Left cardiac atrium (tissue), 4 donors: ENCODE measurements around the gene ZNHIT3. TPM values are rescaled to one million over a fixed set of nuclear protein-coding genes. Genes with fewer than 3 reads are reported as not detected.
A peak's percentile ranks its signal among the peaks of the same experiment; 100 is the strongest.
"Not testable (repeated sequence)": the region's sequence is repeated elsewhere in the genome, so short reads cannot be mapped to it uniquely, and the experiment has no call there.

ENCODE experiments used
- ATAC-seq, 2 donors: fragments of 200-7000 bp; cut with Tn5 transposase; one replicate each; pipeline ENCODE4 v1.9.1; 2020; ENCODE audit warnings: mild to moderate bottlenecking in 2 of 2, moderate library complexity in 2 of 2
- DNase-seq: peaks from one replicate; pipeline ENCODE4 v3.0.0-alpha.2; 2020
- intact Hi-C, 2 donors: fragments of 100-400 bp; cut with DNase I; formaldehyde crosslinking; loops; one replicate each; pipeline versions ENCODE4 v1.14.1 to v1.15.1; 2022 to 2023
- total RNA-seq, 2 donors: library from RNA; stranded (reverse); fragmentation: NEBNext Ultra II Directional; extraction: Animal tissue kit (Norgen Biotek cat#: 25700); gene quantifications; one replicate each; pipeline ENCODE4 v1.2.1, GENCODE V29; 2021
- donor health status: DM: no; HTN: yes; CAD: no.
- donor health status: DM: no; HTN: yes; CAD: no; lungs with severe emphysema.
- donor health status: DM: yes; HTN: yes; CAD: no.
- donor health status: Dilated cardiomyopathy.

The ZNHIT3 gene
- total RNA-seq, 2 donors from 2014 or later: 15.7 to 20.5 TPM

GRCh38 chr17:36506249-36506826, 19.9 kb downstream of the ZNHIT3 start:
- intact Hi-C loops: no loop called here
- ATAC-seq: no peak
- DNase-seq: no peak

GRCh38 chr17:36506831-36507230, 20.4 kb downstream of the ZNHIT3 start:
- DNase-seq (no peak), ATAC-seq (no peak)
- intact Hi-C loops: no loop called here

DNA sequence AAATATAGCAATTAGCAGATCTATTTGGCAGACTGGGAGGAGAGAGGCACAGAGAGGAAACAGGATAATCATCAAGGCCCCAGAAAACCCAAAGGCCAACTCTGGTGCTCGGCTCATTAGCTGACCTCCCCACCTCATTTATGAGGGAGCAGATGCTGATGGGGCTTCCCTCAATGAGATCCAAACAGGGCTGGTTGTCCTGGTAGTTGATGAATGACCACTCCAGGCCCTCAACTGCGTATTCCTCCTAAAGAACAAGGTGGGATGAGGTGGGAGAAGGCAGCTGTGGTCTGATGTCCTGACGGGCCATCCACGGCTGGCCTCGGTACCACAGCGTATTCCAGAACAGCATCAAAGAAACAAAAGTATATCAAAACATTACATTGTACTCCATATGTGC, 20.8 kb downstream of the ZNHIT3 start:
- ATAC-seq (no peak), DNase-seq (no peak)
- intact Hi-C loops: no loop called here

GRCh38 chr17:36508439-36508838, 22.0 kb downstream of the ZNHIT3 start:
- intact Hi-C loops, DNase-seq, ATAC-seq: not testable (repeated sequence)

- no peak for ATAC-seq
- DNase-seq: no peak
- intact Hi-C loops: no loop called here
Observed at GRCh38 chr17:36509272-36509985, 22.9 kb downstream of the ZNHIT3 start.

GRCh38 chr17:36510636-36511035, 24.2 kb downstream of the ZNHIT3 start:
- no peak for ATAC-seq
- DNase-seq: no peak
- intact Hi-C loops: no loop called here

- intact Hi-C loops: no loop called here
- DNase-seq (no peak), ATAC-seq (no peak)
Observed at GRCh38 chr17:36511216-36511615, 24.7 kb downstream of the ZNHIT3 start.

- intact Hi-C loops: no loop called here
- ATAC-seq: no peak
- no peak for DNase-seq
Observed at GRCh38 chr17:36512641-36513040, 26.2 kb downstream of the ZNHIT3 start.

DNA sequence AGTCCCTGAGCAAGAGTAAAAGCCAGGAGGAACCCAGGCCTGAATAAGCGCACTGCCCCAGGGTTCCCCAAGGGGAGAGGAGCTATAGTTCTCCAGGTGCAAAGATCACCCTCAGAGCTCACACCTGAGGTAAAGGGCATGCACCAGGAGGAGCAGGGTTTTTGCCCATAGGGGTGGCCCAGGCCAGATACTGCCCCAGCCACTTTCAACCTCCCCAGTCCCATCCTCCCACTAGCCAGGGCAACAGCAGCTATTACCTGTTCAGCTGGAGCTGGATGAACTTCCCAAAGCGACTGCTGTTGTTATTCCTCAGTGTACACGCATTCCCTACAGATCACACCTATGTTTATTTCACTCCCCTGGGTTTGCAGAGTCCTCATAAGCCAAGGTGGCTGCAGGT, 28.4 kb downstream of the ZNHIT3 start:
- ATAC-seq (no peak), DNase-seq (no peak)
- intact Hi-C loops: no loop called here

GRCh38 chr17:36515837-36516236, 29.4 kb downstream of the ZNHIT3 start:
- DNase-seq (no peak), ATAC-seq (no peak)
- intact Hi-C loops: no loop called here

DNA sequence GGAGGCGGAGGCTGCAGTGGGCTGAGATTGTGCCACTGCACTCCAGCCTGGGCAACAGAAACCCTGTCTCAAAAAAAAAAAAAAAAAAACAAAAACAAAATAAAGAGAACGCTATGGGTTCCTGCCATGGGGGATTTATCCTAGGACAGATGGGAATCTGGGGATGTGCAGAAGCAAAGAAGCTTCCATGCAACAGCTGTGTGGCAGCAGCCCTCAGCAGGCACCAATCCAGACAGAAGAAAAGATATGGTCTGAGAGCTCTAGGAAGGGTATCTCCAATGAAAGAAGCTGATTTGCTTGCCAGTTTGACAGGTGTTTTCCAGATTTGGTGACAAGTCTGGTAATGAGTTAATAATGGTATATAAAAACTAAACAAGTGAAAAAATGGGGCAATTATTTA, 36.6 kb downstream of the ZNHIT3 start:
- DNase-seq (no peak), ATAC-seq (no peak)
- intact Hi-C loops: no loop called here

DNA sequence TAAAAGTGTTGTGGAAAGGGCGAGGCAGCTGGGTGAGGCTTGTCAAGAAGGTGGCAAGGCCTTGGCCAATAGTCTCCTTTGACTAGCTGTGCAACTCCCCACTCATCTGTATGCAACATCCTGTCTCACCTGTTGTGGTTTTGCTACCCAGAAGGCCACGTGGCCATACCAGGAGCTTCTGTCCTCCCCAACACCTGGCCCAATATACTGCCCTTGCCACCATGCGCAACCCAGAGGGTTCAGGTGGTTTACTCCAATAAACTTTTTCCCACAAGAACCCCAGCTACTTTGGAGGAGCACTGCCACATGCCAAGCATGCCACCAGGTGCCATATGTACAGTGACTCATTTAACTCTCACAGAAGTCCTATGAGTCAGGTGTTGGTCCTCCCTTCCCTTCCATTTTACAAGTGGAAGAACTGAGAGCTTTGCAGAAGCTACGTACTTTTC, 38.0 kb downstream of the ZNHIT3 start:
- ATAC-seq: no peak
- DNase-seq: no peak
- intact Hi-C loops: no loop called here

DNA sequence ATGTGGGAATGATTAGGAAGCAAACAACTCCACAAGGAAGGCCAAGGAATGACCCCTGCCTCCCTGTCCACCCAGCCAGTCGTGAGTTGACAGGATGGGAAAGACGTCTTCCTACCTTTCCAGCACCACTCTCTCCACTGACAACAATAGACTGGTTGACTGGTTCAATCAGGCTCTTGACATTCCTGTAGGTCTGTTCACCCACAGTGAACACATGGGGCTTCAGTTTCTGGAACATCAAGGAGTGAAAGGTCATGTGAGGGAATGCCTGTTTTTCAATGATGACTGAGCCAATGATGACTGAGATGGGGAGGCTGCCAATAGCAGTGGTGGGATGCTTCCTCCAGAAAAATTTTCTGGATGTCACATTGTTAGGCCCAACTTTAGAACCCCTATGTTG, 38.6 kb downstream of the ZNHIT3 start:
- DNase-seq: no peak
- no peak for ATAC-seq

DNA sequence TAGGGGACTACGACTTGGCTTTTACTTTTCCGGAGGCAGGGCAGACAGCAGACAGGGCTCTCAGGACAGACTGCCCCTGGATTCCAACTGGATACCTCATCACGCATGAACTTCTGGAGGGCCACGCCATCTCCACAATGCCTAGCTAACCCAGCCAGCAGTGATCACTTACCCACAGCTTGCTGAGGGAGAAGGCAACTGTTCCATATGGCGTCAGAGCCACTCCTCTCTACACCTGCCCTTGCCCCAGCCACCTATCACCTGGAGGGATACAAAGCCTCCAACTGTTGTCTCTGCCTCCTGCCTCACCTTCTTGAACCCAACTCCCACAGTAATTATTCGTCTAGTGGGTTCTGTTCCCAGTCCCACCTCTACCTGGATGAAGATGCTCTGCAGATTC, 39.4 kb downstream of the ZNHIT3 start:
- no peak for DNase-seq
- ATAC-seq: no peak
- intact Hi-C loops: no loop called here

More for the DNA sequence above, 38.6 kb downstream of the ZNHIT3 start:
- intact Hi-C loops: no loop called here

- intact Hi-C loops: no loop called here
- ATAC-seq (no peak), DNase-seq (no peak)
Observed at GRCh38 chr17:36527621-36528250, 41.3 kb downstream of the ZNHIT3 start.

- intact Hi-C loops: no loop called here
- DNase-seq (no peak), ATAC-seq (no peak)
Observed at GRCh38 chr17:36529121-36529520, 42.6 kb downstream of the ZNHIT3 start.

- DNase-seq (no peak), ATAC-seq (no peak)
- intact Hi-C loops: no loop called here
Observed at GRCh38 chr17:36532435-36532975, 46.0 kb downstream of the ZNHIT3 start.

DNA sequence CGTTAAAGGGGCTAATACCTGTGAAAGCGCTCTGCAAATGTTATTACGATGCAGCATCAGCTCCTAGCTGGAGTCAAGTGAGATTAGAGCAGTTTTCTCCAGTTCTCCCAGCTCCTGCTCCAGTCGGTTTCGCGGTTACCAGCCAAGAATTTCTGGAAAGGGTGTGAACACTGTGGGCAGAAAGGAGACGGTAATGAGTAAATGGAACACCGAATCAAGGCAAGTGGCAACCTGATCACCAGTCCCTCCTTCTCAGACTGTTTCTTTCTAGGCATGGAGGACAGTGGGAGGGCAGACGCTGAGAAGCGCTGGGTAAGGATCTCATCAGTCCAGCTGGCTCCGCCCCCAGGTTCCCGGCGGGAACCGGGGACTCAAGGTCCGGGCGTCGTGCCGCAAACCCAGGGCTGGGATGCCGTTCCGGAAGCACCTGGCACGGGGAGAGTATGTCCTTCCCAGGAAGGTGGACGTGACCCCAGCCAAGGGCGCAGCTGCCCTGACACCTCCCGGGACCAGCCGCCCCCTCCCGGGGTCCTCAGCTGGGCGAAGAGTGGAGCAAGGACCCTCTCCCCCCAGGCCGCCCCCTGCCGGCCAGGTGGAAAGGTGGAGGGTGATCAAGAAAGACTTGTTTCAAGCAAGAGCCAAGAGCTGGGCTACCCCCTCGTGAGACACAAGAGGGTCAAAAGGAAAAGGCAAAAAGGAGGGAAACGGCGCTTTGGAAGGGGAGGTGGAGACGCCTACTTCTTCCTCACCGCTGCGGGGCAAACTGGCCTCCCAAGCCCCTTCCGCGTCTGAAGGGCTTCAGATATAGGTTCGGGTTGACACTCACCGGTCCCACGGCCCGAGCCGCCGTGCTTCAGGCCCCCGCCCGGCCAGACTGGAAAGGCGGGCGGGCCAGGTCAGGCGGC, 47.7 kb downstream of the ZNHIT3 start:
- intact Hi-C loops: no loop called here
- ATAC-seq (peak; percentile 41 to 68), DNase-seq (peak; percentile 77)
